Measurements from ENCODE around the gene EIF5.

GRCh38 chr14:103334644-103335622 lies 896 bp downstream of the EIF5 start:
- no peak for TF ChIP-seq CTCF (IDR thresholded peaks at IDR 0.05)
- peak; percentile 35 for TF ChIP-seq POLR2A (IDR thresholded peaks at IDR 0.05)

All from right lobe of liver (tissue), 4 donors.